ENCODE measurements around the gene STK35.

GRCh38 chr20:2125474-2126112 is 24.0 kb downstream of the STK35 start:
- TF ChIP-seq POLR2AphosphoS5 (IDR thresholded peaks at IDR 0.05; ENCODE audit: borderline replicate concordance, low read depth, low read length), result no peak
- no peak for TF ChIP-seq FOXP2 (optimal IDR thresholded peaks at IDR 0.05; ENCODE audit: control extremely low read depth, extremely low read length, insufficient read depth)
- TF ChIP-seq EZH2 (IDR thresholded peaks at IDR 0.05), result no peak

Data from SK-N-MC (cell line).